HCT116 (cell line): ENCODE results near the gene CAND2. TPM values are rescaled to one million over a fixed set of nuclear protein-coding genes. Genes with fewer than 3 reads are reported as not detected.

Source experiments
- ATAC-seq: fragments of 200-7000 bp; cut with Tn5 transposase; 2 replicates; pipeline ENCODE4 v1.9.1; 2020; ENCODE audit warnings: mild to moderate bottlenecking, moderate library complexity
- BruUV-seq: library from RNA; stranded (reverse); fragments of 400-500 nt; replicated peaks from 2 replicates; lab custom pipeline; 2021; lab: Mats Ljungman, UMichigan
- CTCF ChIA-PET: fragments of 300-600 bp; sonication (Branson Sonifier 250); formaldehyde crosslinking; loops from one replicate; lab custom pipeline; 2021; ENCODE audit warnings: antibody characterized with exemption; lab: Charles Lee
- POLR2A ChIA-PET: fragments of 300-600, 350-600 bp; sonication (Branson Sonifier 250); formaldehyde crosslinking; loops from one replicate; lab custom pipeline; 2021; ENCODE audit warnings: antibody characterized with exemption; lab: Charles Lee
- RAD21 ChIA-PET, 2 experiments: fragments of 300-600 bp; sonication (Branson Sonifier 250); formaldehyde crosslinking; loops; one replicate each; lab custom pipeline; 2023; ENCODE audit warnings: low total read pairs in 2 of 2; ENCODE audit not compliant: uncharacterized antibody in 2 of 2, unreplicated experiment in 2 of 2, low non-redundant PET in 1 of 2; lab: Charles Lee
- DNase-seq: peaks from one replicate; pipeline ENCODE4 v3.0.0-alpha.2; 2010; ENCODE audit warnings: low read depth, low spot score
- H2AFZ ChIP-seq: fragments of 200-600 bp; shearing (Covaris generic), sonication (generic); 2 replicates; pipeline ENCODE4 v1.6.1; 2017; ENCODE audit warnings: low read depth, mixed run types, mixed read lengths, antibody characterized with exemption, low read length; ENCODE audit not compliant: poor library complexity, severe bottlenecking
- H3K27ac ChIP-seq: 2 replicates; pipeline ENCODE4 v1.5.1; 2012; ENCODE audit warnings: low read depth, low read length
- H3K27me3 ChIP-seq: fragments of 200-600 bp; sonication (generic); 2 replicates; pipeline ENCODE4 v1.6.1; 2016; ENCODE audit warnings: mixed run types, low read length, mixed read lengths; ENCODE audit not compliant: insufficient read depth
- H3K36me3 ChIP-seq, 2 experiments: fragments of 200-500 bp in 1 of 2; fragments of 200-600 bp in 1 of 2; sonication (Bioruptor generic) in 1 of 2; sonication (generic) in 1 of 2; 2 replicates each; pipeline versions ENCODE4 v1.5.1 to v1.6.1; 2014 to 2016; ENCODE audit warnings: low read length in 2 of 2, inconsistent platforms in 1 of 2, mixed read lengths in 1 of 2, mixed run types in 1 of 2; ENCODE audit not compliant: insufficient read depth in 2 of 2, control insufficient read depth in 1 of 2
- H3K4me1 ChIP-seq, 2 experiments: fragments of 200-600 bp in 1 of 2; sonication (generic) in 1 of 2; 2 replicates each; pipeline versions ENCODE4 v1.5.1 to v1.6.1; 2012 to 2017; ENCODE audit warnings: low read length in 2 of 2, inconsistent platforms in 1 of 2, mild to moderate bottlenecking in 1 of 2, mixed read lengths in 1 of 2, mixed run types in 1 of 2, moderate library complexity in 1 of 2; ENCODE audit not compliant: insufficient read depth in 2 of 2, control insufficient read depth in 1 of 2
- H3K4me2 ChIP-seq: fragments of 200-600 bp; sonication (generic); 2 replicates; pipeline ENCODE4 v1.6.1; 2017; ENCODE audit warnings: mixed run types, low read length, mixed read lengths
- H3K4me3 ChIP-seq, 2 experiments: fragments of 200-600 bp in 1 of 2; sonication (generic) in 1 of 2; replicated peaks in 1 of 2; 2 replicates each; pipeline ENCODE4 v1.5.1; 2011 to 2016; ENCODE audit warnings: low read length in 2 of 2, control low read depth in 1 of 2, low read depth in 1 of 2, mild to moderate bottlenecking in 1 of 2, mixed read lengths in 1 of 2, mixed run types in 1 of 2
- H3K79me2 ChIP-seq: fragments of 200-600 bp; sonication (generic); 2 replicates; pipeline ENCODE4 v1.6.1; 2017; ENCODE audit warnings: mild to moderate bottlenecking, mixed run types, low read length, moderate library complexity, mixed read lengths; ENCODE audit not compliant: insufficient read depth
- H3K9ac ChIP-seq: fragments of 200-600 bp; sonication (generic); 2 replicates; pipeline ENCODE4 v1.6.1; 2016; ENCODE audit warnings: low read length, mixed read lengths
- H3K9me2 ChIP-seq: fragments of 200-600 bp; sonication (generic), shearing (Covaris generic); 2 replicates; pipeline ENCODE4 v1.6.1; 2017; ENCODE audit warnings: mixed run types, mild to moderate bottlenecking, moderate library complexity; ENCODE audit not compliant: insufficient read depth
- H3K9me3 ChIP-seq, 2 experiments: fragments of 200-500 bp in 1 of 2; fragments of 200-600 bp in 1 of 2; sonication (Bioruptor generic) in 1 of 2; sonication (generic) in 1 of 2; 2 replicates each; pipeline ENCODE4 v1.6.1; 2014 to 2017; ENCODE audit warnings: low read length in 2 of 2, mixed read lengths in 2 of 2, inconsistent platforms in 1 of 2, low read depth in 1 of 2, mild to moderate bottlenecking in 1 of 2, mixed run types in 1 of 2, moderate library complexity in 1 of 2; ENCODE audit not compliant: control insufficient read depth in 1 of 2, insufficient read depth in 1 of 2
- H4K20me1 ChIP-seq: fragments of 200-600 bp; sonication (generic), shearing (Covaris generic); 2 replicates; pipeline ENCODE4 v1.6.1; 2017; ENCODE audit warnings: mixed run types, mild to moderate bottlenecking, moderate library complexity; ENCODE audit not compliant: insufficient read depth
- CBX3 ChIP-seq: IDR thresholded peaks from 2 replicates; pipeline ENCODE4 v1.6.1; 2012; ENCODE audit warnings: low read depth
- CEBPB ChIP-seq: IDR thresholded peaks from 2 replicates; pipeline ENCODE4 v1.6.1; 2012; ENCODE audit warnings: low read depth
- EGR1 ChIP-seq: IDR thresholded peaks from 2 replicates; pipeline ENCODE4 v1.6.1; 2012; ENCODE audit warnings: low read depth
- EZH2phosphoT487 ChIP-seq: fragments of 200-600 bp; IDR thresholded peaks from 2 replicates; pipeline ENCODE4 v1.6.1; 2018; ENCODE audit warnings: antibody characterized with exemption, borderline replicate concordance
- FOSL1 ChIP-seq: IDR thresholded peaks from 2 replicates; pipeline ENCODE4 v1.6.1; 2012; ENCODE audit warnings: low read depth
- JUND ChIP-seq: IDR thresholded peaks from 2 replicates; pipeline ENCODE4 v1.6.1; 2012
- POLR2AphosphoS5 ChIP-seq: IDR thresholded peaks from 2 replicates; pipeline ENCODE4 v1.6.1; 2011; ENCODE audit warnings: mild to moderate bottlenecking, low read depth, low read length, moderate library complexity
- RAD21 ChIP-seq: IDR thresholded peaks from 2 replicates; pipeline ENCODE4 v1.6.1; 2012; ENCODE audit warnings: low read depth, mild to moderate bottlenecking
- SRF ChIP-seq: IDR thresholded peaks from 2 replicates; pipeline ENCODE4 v1.6.1; 2012; ENCODE audit warnings: low read depth
- YY1 ChIP-seq: IDR thresholded peaks from 2 replicates; pipeline ENCODE4 v1.6.1; 2011; ENCODE audit warnings: low read length, low read depth, moderate library complexity, mild to moderate bottlenecking; ENCODE audit not compliant: insufficient replicate concordance; ENCODE audit errors: extremely low read depth
- ZFX ChIP-seq: fragments of 450-650 bp; IDR thresholded peaks from 2 replicates; pipeline ENCODE4 v1.6.1; 2017
- intact Hi-C: fragments of 100-400 bp; cut with micrococcal nuclease; formaldehyde crosslinking; loops from 2 replicates; pipeline ENCODE4 v1.10.0; 2022
- total RNA-seq: library from RNA; stranded (reverse); gene quantifications from one replicate; pipeline ENCODE4 v1.2.1, GENCODE V29; 2021; ENCODE audit not compliant: unreplicated experiment
- TF ChIP-seq, protein P1 (sequence below), 3 experiments: fragments of 200-600 bp in 1 of 3; sonication (generic) in 1 of 3; IDR thresholded peaks in 2 of 3; conservative IDR thresholded peaks in 1 of 3; 2 replicates each; pipeline ENCODE4 v1.5.1; 2012 to 2017; ENCODE audit warnings: low read depth in 2 of 3, low read length in 2 of 3, antibody characterized with exemption in 1 of 3, borderline replicate concordance in 1 of 3, control low read depth in 1 of 3, mild to moderate bottlenecking in 1 of 3, mixed read lengths in 1 of 3, mixed run types in 1 of 3, moderate library complexity in 1 of 3; ENCODE audit not compliant: insufficient read depth in 1 of 3
- TF ChIP-seq, protein P2 (sequence below): IDR thresholded peaks from 2 replicates; pipeline ENCODE4 v1.6.1; 2011; ENCODE audit warnings: mild to moderate bottlenecking, low read length, moderate library complexity; ENCODE audit not compliant: insufficient replicate concordance; ENCODE audit errors: extremely low read depth
- TF ChIP-seq, protein P3 (sequence below): IDR thresholded peaks from 2 replicates; pipeline ENCODE4 v1.6.1; 2012

Gene CAND2
- total RNA-seq, 1 experiment from 2014 or later, result not detected

DNA sequence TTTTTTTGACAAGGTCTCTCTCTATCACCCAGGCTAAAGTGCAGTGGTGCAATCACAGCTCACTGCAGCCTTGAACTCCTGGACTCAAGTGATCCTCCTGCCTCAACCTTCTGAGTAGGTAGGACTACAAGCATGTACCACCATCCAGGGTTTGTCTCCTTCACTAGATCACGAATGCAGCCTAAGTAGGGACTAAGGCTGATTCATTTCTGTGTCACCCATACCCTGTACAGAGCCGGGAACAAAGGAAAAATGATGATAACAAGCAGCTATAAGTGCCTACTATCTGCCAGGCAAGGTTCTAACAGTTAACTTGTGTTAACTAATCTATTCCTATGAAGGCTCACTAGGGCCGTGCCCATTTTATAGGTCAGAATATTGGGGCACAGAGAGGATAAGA, 44.4 kb upstream of the CAND2 start:
- no peak for TF ChIP-seq EZH2phosphoT487
- TF ChIP-seq EGR1, result no peak
- TF ChIP-seq, protein P1, sequence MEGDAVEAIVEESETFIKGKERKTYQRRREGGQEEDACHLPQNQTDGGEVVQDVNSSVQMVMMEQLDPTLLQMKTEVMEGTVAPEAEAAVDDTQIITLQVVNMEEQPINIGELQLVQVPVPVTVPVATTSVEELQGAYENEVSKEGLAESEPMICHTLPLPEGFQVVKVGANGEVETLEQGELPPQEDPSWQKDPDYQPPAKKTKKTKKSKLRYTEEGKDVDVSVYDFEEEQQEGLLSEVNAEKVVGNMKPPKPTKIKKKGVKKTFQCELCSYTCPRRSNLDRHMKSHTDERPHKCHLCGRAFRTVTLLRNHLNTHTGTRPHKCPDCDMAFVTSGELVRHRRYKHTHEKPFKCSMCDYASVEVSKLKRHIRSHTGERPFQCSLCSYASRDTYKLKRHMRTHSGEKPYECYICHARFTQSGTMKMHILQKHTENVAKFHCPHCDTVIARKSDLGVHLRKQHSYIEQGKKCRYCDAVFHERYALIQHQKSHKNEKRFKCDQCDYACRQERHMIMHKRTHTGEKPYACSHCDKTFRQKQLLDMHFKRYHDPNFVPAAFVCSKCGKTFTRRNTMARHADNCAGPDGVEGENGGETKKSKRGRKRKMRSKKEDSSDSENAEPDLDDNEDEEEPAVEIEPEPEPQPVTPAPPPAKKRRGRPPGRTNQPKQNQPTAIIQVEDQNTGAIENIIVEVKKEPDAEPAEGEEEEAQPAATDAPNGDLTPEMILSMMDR (IDR thresholded peaks at IDR 0.05 in 2 of 3, conservative IDR thresholded peaks at IDR 0.05 in 1 of 3; ENCODE audit: borderline replicate concordance in 1 of 3, insufficient read depth in 1 of 3, low read depth in 2 of 3, low read length in 2 of 3), result no peak
- TF ChIP-seq CBX3, result no peak
- TF ChIP-seq, protein P2, sequence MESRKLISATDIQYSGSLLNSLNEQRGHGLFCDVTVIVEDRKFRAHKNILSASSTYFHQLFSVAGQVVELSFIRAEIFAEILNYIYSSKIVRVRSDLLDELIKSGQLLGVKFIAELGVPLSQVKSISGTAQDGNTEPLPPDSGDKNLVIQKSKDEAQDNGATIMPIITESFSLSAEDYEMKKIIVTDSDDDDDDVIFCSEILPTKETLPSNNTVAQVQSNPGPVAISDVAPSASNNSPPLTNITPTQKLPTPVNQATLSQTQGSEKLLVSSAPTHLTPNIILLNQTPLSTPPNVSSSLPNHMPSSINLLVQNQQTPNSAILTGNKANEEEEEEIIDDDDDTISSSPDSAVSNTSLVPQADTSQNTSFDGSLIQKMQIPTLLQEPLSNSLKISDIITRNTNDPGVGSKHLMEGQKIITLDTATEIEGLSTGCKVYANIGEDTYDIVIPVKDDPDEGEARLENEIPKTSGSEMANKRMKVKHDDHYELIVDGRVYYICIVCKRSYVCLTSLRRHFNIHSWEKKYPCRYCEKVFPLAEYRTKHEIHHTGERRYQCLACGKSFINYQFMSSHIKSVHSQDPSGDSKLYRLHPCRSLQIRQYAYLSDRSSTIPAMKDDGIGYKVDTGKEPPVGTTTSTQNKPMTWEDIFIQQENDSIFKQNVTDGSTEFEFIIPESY, result no peak
- no peak for TF ChIP-seq SRF
- TF ChIP-seq JUND, result no peak
- no peak for TF ChIP-seq FOSL1
- TF ChIP-seq RAD21, result no peak
- TF ChIP-seq CEBPB, result no peak
- TF ChIP-seq, protein P3, sequence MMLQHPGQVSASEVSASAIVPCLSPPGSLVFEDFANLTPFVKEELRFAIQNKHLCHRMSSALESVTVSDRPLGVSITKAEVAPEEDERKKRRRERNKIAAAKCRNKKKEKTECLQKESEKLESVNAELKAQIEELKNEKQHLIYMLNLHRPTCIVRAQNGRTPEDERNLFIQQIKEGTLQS, result no peak
- TF ChIP-seq YY1, result no peak
- no peak for TF ChIP-seq ZFX
- no peak for TF ChIP-seq POLR2AphosphoS5
- no peak overlapping the region for H2AFZ ChIP-seq
- H3K4me3 ChIP-seq, result no peak overlapping the region
- ChIA-PET CTCF (no interaction called here), POLR2A (no interaction called here), RAD21 (no interaction called here)
- no peaks in the 10 kb centered on the region for H3K79me2 ChIP-seq
- intact Hi-C loops, result no loop called here
- H3K4me2 ChIP-seq, result peak overlapping the region; percentile 34; the same call in 1 of the 2 replicates
- H3K27ac ChIP-seq, result no peak overlapping the region
- no TSS peak for BruUV-seq
- H4K20me1 ChIP-seq, result no peaks in the 10 kb centered on the region
- H3K9me2 ChIP-seq, result no peaks in the 10 kb centered on the region
- ATAC-seq, result no peak
- H3K4me1 ChIP-seq, result peaks cover 15 to 53% of the 10 kb centered on the region in 2 experiments
- no peaks in the 10 kb centered on the region for H3K9me3 ChIP-seq
- DNase-seq, result no peak
- H3K36me3 ChIP-seq, result no peaks in the 10 kb centered on the region
- H3K27me3 ChIP-seq, result no peaks in the 10 kb centered on the region
- no peak overlapping the region for H3K9ac ChIP-seq
